Activated B cell treated with CpG ODN at 0.5 μM for 24 hours (primary cell): ENCODE data around the gene TRERF1. TPM values are rescaled to one million over a fixed set of nuclear protein-coding genes. Genes with fewer than 3 reads are reported as not detected.

Source experiments
- ATAC-seq: fragments of 200-7000 bp; cut with Tn5 transposase; one replicate; pipeline ENCODE4 v1.10.0; 2021; ENCODE audit warnings: low read depth, mild to moderate bottlenecking, moderate library complexity
- CTCF ChIA-PET: fragments of 350-600 bp; sonication (Branson Sonifier 250); formaldehyde crosslinking; loops from one replicate; lab custom pipeline; 2021; ENCODE audit warnings: antibody characterized with exemption; lab: Charles Lee
- POLR2A ChIA-PET: fragments of 350-600 bp; sonication (Branson Sonifier 250); formaldehyde crosslinking; loops from one replicate; lab custom pipeline; 2021; ENCODE audit warnings: antibody characterized with exemption; lab: Charles Lee
- DNase-seq: peaks from one replicate; pipeline ENCODE4 v3.0.0; 2022
- H3K27ac Mint-ChIP-seq: one replicate; pipeline ENCODE4 v1.8.0; 2020; ENCODE audit warnings: mixed read lengths
- H3K27me3 Mint-ChIP-seq: one replicate; pipeline ENCODE4 v1.8.0; 2021; ENCODE audit warnings: mixed read lengths
- H3K36me3 Mint-ChIP-seq: one replicate; pipeline ENCODE4 v1.8.0; 2021; ENCODE audit warnings: low read depth, mixed read lengths
- H3K4me1 Mint-ChIP-seq: one replicate; pipeline ENCODE4 v1.8.0; 2021; ENCODE audit warnings: mixed read lengths
- H3K4me3 Mint-ChIP-seq: one replicate; pipeline ENCODE4 v1.8.0; 2020; ENCODE audit warnings: mild to moderate bottlenecking, mixed read lengths
- H3K9me3 Mint-ChIP-seq: one replicate; pipeline ENCODE4 v1.8.0; 2020; ENCODE audit warnings: mixed read lengths
- intact Hi-C: fragments of 100-400 bp; cut with micrococcal nuclease; formaldehyde crosslinking; loops from one replicate; pipeline ENCODE4 v1.15.1; 2024
- total RNA-seq: library from RNA; stranded (reverse); gene quantifications from 2 replicates; pipeline ENCODE4 v1.2.3, GENCODE V29; 2022
- TF ChIP-seq, protein P1 (sequence below): fragments of 200-600 bp; IDR thresholded peaks from one replicate; pipeline ENCODE4 v1.8.0; 2022; ENCODE audit warnings: antibody characterized with exemption, mild to moderate bottlenecking

TRERF1 gene
- total RNA-seq, 1 donor from 2014 or later = 4.1 TPM

DNA sequence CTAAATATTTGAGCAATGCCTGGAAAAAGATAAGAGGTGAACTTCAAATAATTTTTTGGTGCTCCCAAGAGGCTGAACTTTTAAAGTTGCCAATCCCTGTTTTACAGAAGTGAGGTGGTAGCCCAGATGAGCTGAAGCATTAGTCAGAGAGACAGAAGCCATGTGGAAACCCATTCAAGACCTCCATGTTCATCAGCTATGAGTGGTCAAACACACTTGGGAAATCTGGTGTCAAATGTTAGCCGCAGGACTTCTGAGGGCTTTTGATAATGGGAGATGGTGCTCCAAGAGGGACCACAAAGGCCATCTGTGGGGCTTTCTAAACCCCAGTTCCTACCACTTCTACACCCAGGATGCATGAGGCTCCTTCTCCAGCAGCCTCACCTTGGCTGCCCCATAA lies 156.5 kb downstream of the TRERF1 start:
- peaks cover 1% of the 10 kb centered on the region for H3K36me3 Mint-ChIP-seq
- no peaks in the 10 kb centered on the region for H3K27me3 Mint-ChIP-seq
- H3K4me1 Mint-ChIP-seq = peaks cover 6% of the 10 kb centered on the region
- no peak overlapping the region for H3K27ac Mint-ChIP-seq
- no peak for DNase-seq
- H3K9me3 Mint-ChIP-seq = no peaks in the 10 kb centered on the region
- intact Hi-C loops = no loop called here
- POLR2A ChIA-PET = no interaction called here
- CTCF ChIA-PET = no interaction called here
- TF ChIP-seq, protein P1, sequence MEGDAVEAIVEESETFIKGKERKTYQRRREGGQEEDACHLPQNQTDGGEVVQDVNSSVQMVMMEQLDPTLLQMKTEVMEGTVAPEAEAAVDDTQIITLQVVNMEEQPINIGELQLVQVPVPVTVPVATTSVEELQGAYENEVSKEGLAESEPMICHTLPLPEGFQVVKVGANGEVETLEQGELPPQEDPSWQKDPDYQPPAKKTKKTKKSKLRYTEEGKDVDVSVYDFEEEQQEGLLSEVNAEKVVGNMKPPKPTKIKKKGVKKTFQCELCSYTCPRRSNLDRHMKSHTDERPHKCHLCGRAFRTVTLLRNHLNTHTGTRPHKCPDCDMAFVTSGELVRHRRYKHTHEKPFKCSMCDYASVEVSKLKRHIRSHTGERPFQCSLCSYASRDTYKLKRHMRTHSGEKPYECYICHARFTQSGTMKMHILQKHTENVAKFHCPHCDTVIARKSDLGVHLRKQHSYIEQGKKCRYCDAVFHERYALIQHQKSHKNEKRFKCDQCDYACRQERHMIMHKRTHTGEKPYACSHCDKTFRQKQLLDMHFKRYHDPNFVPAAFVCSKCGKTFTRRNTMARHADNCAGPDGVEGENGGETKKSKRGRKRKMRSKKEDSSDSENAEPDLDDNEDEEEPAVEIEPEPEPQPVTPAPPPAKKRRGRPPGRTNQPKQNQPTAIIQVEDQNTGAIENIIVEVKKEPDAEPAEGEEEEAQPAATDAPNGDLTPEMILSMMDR = no peak
- H3K4me3 Mint-ChIP-seq = no peak overlapping the region
- ATAC-seq = no peak

DNA sequence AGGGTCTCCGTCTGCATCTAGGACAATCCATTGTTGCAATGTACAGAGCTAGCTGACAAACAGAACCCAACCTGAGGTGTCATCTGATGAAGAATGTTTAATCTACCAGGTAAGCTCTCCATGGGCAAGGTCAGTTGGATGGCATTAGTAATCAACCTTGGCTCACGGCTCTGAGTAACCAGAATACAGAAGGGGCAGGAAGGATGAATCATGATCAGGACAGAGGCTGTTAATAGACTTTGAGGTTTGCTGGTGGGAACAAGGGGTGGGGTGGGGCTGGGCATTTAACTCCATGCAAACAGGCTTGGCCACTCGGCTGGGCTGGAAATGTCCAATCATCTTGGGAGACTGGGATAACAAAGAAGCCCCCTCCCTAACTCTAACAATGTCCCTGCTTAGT lies 157.0 kb downstream of the TRERF1 start:
- no peaks in the 10 kb centered on the region for H3K27me3 Mint-ChIP-seq
- H3K9me3 Mint-ChIP-seq = no peaks in the 10 kb centered on the region
- DNase-seq = no peak
- peaks cover 1% of the 10 kb centered on the region for H3K36me3 Mint-ChIP-seq
- ChIA-PET POLR2A (no interaction called here), CTCF (no interaction called here)
- H3K4me1 Mint-ChIP-seq = peaks cover 6% of the 10 kb centered on the region
- TF ChIP-seq, protein P1 = no peak
- H3K4me3 Mint-ChIP-seq = no peak overlapping the region
- H3K27ac Mint-ChIP-seq = no peak overlapping the region
- ATAC-seq = no peak
- intact Hi-C loops = no loop called here

DNA sequence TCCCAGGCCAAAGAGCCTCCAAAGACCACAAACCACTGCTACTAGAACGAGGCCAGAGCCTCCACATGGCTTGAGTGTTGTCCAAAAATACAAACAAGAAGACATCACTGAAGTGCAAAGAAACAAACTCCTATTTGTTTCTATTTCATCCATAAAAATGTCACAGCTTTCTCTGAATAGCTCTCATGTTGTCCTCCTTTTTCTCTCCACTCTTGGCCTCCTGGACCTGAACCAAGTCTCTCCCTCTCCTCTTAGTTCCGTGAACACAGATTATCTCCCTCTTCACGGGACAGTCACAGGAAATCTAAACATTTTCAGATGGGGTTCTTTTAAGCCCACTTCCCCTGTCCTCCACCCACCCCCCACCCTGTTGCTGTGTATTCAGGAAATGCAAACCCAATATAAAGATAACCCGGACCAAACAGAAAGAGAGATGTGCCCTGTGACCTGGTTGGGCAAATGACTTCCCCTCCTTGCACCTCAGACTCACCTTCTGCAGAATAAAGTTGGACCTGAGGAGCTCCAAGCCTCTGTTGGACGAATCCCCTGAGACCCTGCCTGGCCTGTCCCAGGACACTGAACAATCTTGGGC lies 158.2 kb downstream of the TRERF1 start:
- Mint-ChIP-seq H3K27ac (no peak overlapping the region), H3K36me3 (peaks cover 1% of the 10 kb centered on the region), H3K4me1 (peaks cover 6% of the 10 kb centered on the region), H3K27me3 (no peaks in the 10 kb centered on the region), H3K4me3 (no peak overlapping the region), H3K9me3 (no peaks in the 10 kb centered on the region)
- no peak for ATAC-seq
- CTCF ChIA-PET = no interaction called here
- intact Hi-C loops = no loop called here
- no peak for DNase-seq
- POLR2A ChIA-PET = no interaction called here
- TF ChIP-seq, protein P1 = no peak

DNA sequence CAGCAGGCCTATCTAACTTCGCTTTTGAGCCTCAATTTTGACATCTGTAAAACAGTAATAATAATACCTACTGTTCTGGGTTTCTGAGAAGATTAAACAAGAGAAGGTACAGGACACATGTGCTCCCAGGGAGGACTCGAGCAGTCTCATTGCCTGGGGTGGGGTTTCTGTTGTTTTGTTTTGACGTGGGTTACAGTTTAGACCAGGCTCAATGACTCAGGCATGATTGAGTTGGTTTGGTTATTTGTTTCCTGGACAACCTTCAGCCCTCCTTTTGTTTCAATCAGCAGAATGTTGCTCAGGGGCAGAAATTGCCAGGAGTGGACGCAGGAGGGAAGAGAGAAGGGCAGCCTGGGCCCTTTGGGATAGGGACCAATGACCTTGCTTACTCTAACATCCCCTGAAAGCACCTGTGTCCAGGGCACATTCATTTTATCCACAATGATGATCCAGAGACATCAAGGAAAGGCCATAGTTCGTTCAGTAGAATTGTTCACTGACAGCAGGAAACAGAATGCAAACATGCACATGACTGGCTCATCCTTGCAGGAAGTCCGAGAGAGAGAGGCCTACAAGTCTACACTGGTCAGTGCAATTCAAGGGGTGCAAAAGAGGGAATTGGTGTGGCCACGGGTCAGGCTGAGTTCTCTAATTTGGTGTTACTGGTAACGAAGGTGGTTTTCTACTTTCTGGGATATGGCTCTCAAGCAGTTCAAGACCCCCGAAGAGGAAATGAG lies 159.6 kb downstream of the TRERF1 start:
- H3K27ac Mint-ChIP-seq = no peak overlapping the region
- TF ChIP-seq, protein P1 = no peak
- CTCF ChIA-PET = no interaction called here
- H3K27me3 Mint-ChIP-seq = no peaks in the 10 kb centered on the region
- H3K9me3 Mint-ChIP-seq = no peaks in the 10 kb centered on the region
- no peak overlapping the region for H3K4me3 Mint-ChIP-seq
- no peaks in the 10 kb centered on the region for H3K36me3 Mint-ChIP-seq
- POLR2A ChIA-PET = no interaction called here
- peaks cover 6% of the 10 kb centered on the region for H3K4me1 Mint-ChIP-seq
- ATAC-seq (no peak), DNase-seq (no peak)
- intact Hi-C loops = no loop called here

DNA sequence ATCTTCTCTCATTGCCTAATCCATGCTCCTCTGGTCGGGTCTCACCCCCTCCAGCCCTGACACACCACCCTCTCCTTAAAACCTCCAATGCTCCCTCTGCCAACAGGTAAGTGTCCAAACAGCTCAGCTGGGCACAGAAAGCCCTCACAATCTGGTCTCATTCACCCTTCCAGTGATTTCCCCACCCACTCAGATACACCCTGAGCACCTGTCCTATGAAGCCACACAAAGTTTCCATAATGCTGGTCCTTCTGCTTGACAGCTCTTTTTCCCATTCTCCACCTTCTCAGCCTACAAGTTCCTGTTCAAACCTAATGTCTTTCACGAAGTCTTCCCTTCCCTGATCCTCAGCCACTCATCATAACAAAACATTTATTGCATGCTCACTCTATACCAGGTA lies 164.0 kb downstream of the TRERF1 start:
- CTCF ChIA-PET = no interaction called here
- no peak overlapping the region for H3K4me3 Mint-ChIP-seq
- no peak for DNase-seq
- H3K36me3 Mint-ChIP-seq = no peaks in the 10 kb centered on the region
- no peak overlapping the region for H3K27ac Mint-ChIP-seq
- H3K27me3 Mint-ChIP-seq = no peaks in the 10 kb centered on the region
- no peaks in the 10 kb centered on the region for H3K9me3 Mint-ChIP-seq
- intact Hi-C loops = no loop called here
- no peaks in the 10 kb centered on the region for H3K4me1 Mint-ChIP-seq
- POLR2A ChIA-PET = no interaction called here
- ATAC-seq = no peak
- TF ChIP-seq, protein P1 = no peak
